ENCODE results near the gene GPHA2. TPM values are rescaled to one million over a fixed set of nuclear protein-coding genes. Genes with fewer than 3 reads are reported as not detected.

Gene GPHA2
- total RNA-seq, 1 donor = not detected

DNA sequence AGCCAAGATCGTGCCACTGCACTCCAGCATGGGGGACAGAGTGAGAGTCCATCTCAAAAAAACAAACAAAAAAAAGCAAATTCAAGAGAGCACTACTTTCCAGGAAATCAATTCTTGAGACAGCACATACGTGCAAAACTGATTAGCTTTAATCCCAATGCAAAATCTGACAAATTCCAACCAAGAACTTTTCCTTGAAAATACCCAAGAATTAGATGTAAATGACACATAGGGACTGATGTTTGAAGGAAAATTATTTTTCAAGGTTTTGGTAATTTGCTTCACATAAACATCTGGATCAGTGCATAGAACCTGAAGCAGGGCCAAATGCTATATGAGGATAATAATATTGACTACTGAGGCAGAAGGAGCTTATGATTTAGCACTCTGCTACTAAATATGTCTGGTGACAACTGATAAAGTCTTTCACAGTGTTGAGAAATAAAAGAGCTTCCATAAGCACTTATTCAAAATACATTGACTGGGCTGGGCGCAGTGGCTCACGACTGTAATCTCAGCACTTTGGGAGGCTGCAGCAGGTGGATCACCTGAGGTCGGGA is 27.5 kb upstream of the GPHA2 start:
- Histone ChIP-seq H3K4me3 (ENCODE audit: insufficient read depth, low read length) (no peak overlapping the region), H3K4me2 (ENCODE audit: insufficient read depth, low read length) (no peak overlapping the region), H3K27me3 (ENCODE audit: insufficient read depth, low read length) (no peaks in the 10 kb centered on the region), H3K27ac (ENCODE audit: low read depth, low read length) (no peak overlapping the region), H3K9me3 (ENCODE audit: low read depth, low read length) (no peaks in the 10 kb centered on the region), H2AFZ (ENCODE audit: low read length) (no peak overlapping the region), H4K20me1 (ENCODE audit: insufficient read depth, low read length) (no peaks in the 10 kb centered on the region), H3K79me2 (ENCODE audit: insufficient read depth, low read length) (no peaks in the 10 kb centered on the region), H3K36me3 (ENCODE audit: insufficient read depth, low read length) (no peaks in the 10 kb centered on the region), H3K4me1 (ENCODE audit: insufficient read depth, low read length) (no peaks in the 10 kb centered on the region)
- TF ChIP-seq CTCF (IDR thresholded peaks at IDR 0.05; ENCODE audit: extremely low read depth, low read depth, low read length) = no peak
- DNase-seq (ENCODE audit: insufficient read length, low spot score, missing footprints) = no peak

GRCh38 chr11:64960719-64961118 is 25.0 kb upstream of the GPHA2 start:
- no peaks in the 10 kb centered on the region for H3K4me1 ChIP-seq (ENCODE audit: insufficient read depth, low read length)
- no peaks in the 10 kb centered on the region for H3K27me3 ChIP-seq (ENCODE audit: insufficient read depth, low read length)

DNA sequence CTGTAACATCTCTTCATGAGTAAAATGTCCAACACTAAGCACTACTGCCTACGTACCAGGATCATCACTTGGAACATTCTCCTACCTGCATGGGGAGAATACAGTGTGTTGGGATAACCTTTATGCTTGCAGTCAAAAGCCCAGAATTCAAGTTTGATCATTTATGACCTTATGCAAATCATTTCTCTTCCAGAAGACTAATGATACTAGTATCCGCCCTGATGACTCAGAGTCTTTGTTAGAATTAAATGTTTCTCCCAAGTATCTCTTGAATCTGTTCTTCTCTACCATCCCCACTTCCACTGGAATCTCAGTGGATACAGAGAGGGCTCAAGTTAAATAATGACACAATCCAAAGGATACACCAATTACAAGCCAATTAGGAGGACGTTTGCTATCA is 23.8 kb upstream of the GPHA2 start:
- Histone ChIP-seq H3K27ac (ENCODE audit: low read depth, low read length) (no peak overlapping the region), H3K9me3 (ENCODE audit: low read depth, low read length) (no peaks in the 10 kb centered on the region), H3K27me3 (ENCODE audit: insufficient read depth, low read length) (peaks cover 8% of the 10 kb centered on the region), H3K4me3 (ENCODE audit: insufficient read depth, low read length) (no peak overlapping the region), H3K79me2 (ENCODE audit: insufficient read depth, low read length) (no peaks in the 10 kb centered on the region), H4K20me1 (ENCODE audit: insufficient read depth, low read length) (no peaks in the 10 kb centered on the region), H3K4me1 (ENCODE audit: insufficient read depth, low read length) (no peaks in the 10 kb centered on the region), H3K4me2 (ENCODE audit: insufficient read depth, low read length) (no peak overlapping the region), H2AFZ (ENCODE audit: low read length) (no peak overlapping the region), H3K36me3 (ENCODE audit: insufficient read depth, low read length) (no peaks in the 10 kb centered on the region)
- DNase-seq (ENCODE audit: insufficient read length, low spot score, missing footprints) = no peak
- no peak for TF ChIP-seq CTCF (IDR thresholded peaks at IDR 0.05; ENCODE audit: extremely low read depth, low read depth, low read length)

More at GRCh38 chr11:64960719-64961118, 25.0 kb upstream of the GPHA2 start:
- H2AFZ ChIP-seq (ENCODE audit: low read length) = no peak overlapping the region
- TF ChIP-seq CTCF (IDR thresholded peaks at IDR 0.05; ENCODE audit: extremely low read depth, low read depth, low read length) = no peak
- H3K36me3 ChIP-seq (ENCODE audit: insufficient read depth, low read length) = no peaks in the 10 kb centered on the region
- H3K4me2 ChIP-seq (ENCODE audit: insufficient read depth, low read length) = no peak overlapping the region
- no peaks in the 10 kb centered on the region for H4K20me1 ChIP-seq (ENCODE audit: insufficient read depth, low read length)
- H3K79me2 ChIP-seq (ENCODE audit: insufficient read depth, low read length) = no peaks in the 10 kb centered on the region
- no peak overlapping the region for H3K27ac ChIP-seq (ENCODE audit: low read depth, low read length)
- DNase-seq (ENCODE audit: insufficient read length, low spot score, missing footprints) = no peak
- H3K4me3 ChIP-seq (ENCODE audit: insufficient read depth, low read length) = no peak overlapping the region
- no peaks in the 10 kb centered on the region for H3K9me3 ChIP-seq (ENCODE audit: low read depth, low read length)

DNA sequence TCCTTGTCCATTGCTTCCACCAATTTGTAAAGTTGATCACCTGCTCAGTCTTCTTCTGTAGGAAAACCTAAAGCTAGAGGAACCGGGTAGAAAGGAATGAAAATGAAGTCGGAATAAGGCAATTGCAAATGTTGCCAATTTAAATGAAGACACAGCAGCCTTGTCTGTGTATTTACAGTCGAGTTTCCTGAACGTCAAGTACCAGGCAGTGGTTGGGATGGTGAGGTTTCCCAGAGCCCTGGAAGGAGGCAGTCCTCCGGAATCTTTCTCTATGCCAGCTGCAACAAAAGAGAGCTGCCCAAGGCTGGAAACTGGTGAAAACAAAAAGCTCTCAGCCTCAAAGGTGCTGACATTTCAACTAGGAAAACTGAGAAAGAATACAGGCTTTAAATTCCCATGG is 18.5 kb upstream of the GPHA2 start:
- Histone ChIP-seq H3K36me3 (ENCODE audit: insufficient read depth, low read length) (no peaks in the 10 kb centered on the region), H3K27me3 (ENCODE audit: insufficient read depth, low read length) (peaks cover 25% of the 10 kb centered on the region), H3K79me2 (ENCODE audit: insufficient read depth, low read length) (no peaks in the 10 kb centered on the region), H3K9me3 (ENCODE audit: low read depth, low read length) (no peaks in the 10 kb centered on the region), H3K4me1 (ENCODE audit: insufficient read depth, low read length) (no peaks in the 10 kb centered on the region), H3K27ac (ENCODE audit: low read depth, low read length) (no peak overlapping the region), H3K4me2 (ENCODE audit: insufficient read depth, low read length) (no peak overlapping the region), H3K4me3 (ENCODE audit: insufficient read depth, low read length) (no peak overlapping the region), H2AFZ (ENCODE audit: low read length) (no peak overlapping the region), H4K20me1 (ENCODE audit: insufficient read depth, low read length) (no peaks in the 10 kb centered on the region)
- TF ChIP-seq CTCF (IDR thresholded peaks at IDR 0.05; ENCODE audit: extremely low read depth, low read depth, low read length) = no peak
- no peak for DNase-seq (ENCODE audit: insufficient read length, low spot score, missing footprints)

All from osteoblast (primary cell).